ENCODE data around the gene ANKIB1.
"Not testable (repeated sequence)": the region's sequence is repeated elsewhere in the genome, so short reads cannot be mapped to it uniquely, and the experiment has no call there.

DNA sequence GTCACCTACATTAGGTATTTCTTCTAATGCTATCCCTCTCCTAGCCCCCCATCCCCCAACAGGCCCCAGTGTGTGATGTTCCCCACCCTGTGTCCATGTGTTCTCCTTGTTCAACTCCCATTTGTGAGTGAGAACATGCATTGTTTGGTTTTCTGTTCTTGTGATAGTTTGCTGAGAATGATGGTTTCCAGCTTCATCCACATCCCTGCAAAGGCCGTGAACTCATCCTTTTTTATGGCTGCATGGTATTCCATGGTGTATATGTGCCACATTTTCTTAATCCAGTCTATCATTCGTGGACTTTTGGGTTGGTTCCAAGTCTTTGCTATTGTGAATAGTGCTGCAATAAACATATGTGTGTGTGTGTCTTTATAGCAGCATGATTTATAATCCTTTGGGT, 113.4 kb downstream of the ANKIB1 start:
- TF ChIP-seq, protein P1, sequence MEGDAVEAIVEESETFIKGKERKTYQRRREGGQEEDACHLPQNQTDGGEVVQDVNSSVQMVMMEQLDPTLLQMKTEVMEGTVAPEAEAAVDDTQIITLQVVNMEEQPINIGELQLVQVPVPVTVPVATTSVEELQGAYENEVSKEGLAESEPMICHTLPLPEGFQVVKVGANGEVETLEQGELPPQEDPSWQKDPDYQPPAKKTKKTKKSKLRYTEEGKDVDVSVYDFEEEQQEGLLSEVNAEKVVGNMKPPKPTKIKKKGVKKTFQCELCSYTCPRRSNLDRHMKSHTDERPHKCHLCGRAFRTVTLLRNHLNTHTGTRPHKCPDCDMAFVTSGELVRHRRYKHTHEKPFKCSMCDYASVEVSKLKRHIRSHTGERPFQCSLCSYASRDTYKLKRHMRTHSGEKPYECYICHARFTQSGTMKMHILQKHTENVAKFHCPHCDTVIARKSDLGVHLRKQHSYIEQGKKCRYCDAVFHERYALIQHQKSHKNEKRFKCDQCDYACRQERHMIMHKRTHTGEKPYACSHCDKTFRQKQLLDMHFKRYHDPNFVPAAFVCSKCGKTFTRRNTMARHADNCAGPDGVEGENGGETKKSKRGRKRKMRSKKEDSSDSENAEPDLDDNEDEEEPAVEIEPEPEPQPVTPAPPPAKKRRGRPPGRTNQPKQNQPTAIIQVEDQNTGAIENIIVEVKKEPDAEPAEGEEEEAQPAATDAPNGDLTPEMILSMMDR (IDR thresholded peaks at IDR 0.05; ENCODE audit: insufficient read depth, low read length): not testable (repeated sequence)
- not testable (repeated sequence) for TF ChIP-seq POLR2AphosphoS5 (IDR thresholded peaks at IDR 0.05; ENCODE audit: low read depth); SPI1 (IDR thresholded peaks at IDR 0.05; ENCODE audit: borderline replicate concordance, low read depth)

Measured in HL-60 (cell line).